ENCODE results near the gene LMAN1L.

Gene LMAN1L

DNA sequence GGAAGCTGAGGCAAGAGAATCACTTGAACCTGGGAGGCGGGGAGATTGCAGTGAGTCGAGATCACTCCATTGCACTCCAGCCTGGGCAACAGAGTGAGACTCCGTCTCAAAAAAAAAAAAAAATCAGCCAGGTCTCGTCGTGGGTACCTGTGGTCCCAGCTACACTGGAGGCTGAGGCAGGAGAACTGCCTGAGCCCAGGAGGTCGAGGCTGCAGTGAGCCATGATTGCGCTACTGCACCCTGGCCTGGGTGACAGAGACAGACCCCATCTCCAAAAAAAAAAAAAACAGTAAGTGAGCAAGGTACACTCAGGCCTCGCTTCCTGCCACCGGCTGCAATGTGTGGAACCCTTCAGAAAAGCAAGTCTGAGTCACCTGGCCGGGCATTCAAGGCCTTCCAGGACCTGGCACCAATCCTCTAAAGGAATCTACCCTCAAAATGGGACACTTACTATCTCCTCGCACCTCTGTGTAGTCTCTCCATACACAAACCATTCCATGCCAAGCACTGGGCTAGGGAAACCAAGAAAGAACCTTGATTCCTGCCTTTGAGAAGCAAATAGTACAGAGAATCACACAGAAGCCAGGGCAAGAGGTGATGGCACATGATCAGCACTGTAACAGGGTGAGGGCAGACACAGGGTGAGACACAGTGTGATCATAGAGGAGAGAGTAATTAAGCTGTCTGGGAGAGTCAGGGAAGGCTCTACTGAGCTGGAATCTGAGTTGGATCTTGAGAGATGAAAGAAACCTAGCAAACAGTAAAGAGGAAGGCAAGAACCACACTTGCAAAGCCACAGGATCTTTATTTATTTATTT lies 50.8 kb downstream of the LMAN1L start:
- peak; percentile 41 for DNase-seq

DNA sequence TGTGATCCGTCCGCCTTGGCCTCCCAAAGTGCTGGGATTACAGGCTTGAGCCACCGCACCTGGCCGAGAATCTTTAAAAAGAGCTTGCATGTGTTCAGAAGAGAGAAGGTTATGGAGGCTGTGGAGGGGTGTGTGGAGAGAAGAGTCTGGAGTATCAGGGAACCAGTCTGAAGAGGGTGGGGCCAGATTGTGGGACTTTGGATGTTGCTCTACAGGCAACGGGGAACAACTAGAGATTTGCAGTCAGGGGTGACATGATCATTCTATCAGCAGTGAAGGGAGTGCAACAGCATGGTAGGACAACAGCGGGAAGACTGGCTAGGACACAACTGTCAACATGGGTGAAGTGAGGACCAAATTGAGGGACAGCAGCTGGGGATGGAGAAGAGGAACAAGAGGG lies 51.7 kb downstream of the LMAN1L start:
- no peak for DNase-seq

- DNase-seq, result no peak
These were observed 52.7 kb downstream of the LMAN1L start for GRCh38 chr15:74865316-74865715.

- DNase-seq, result no peak
These were observed 53.5 kb downstream of the LMAN1L start for GRCh38 chr15:74866090-74866489.

GRCh38 chr15:74867466-74868038 lies 54.9 kb downstream of the LMAN1L start:
- DNase-seq, result no peak

DNA sequence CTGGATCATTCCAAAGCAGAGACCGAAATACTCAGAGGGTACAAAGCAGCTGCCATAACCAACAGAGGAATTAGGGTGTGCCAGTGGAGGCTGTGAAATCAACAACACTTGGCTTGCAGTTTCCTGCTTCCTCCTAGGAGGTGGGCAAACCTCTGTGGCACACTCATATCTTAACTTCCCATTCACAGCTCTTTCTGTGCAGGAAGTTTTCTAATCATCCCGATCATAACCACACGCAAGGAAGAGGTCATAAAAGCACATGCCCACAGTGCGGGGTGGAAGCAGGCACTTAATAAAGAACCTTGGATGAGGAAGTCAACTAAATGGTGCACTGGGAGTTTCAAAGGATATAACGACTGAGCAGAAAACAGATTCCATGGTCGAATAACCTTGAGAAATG lies 55.4 kb downstream of the LMAN1L start:
- DNase-seq, result peak; percentile 83

DNA sequence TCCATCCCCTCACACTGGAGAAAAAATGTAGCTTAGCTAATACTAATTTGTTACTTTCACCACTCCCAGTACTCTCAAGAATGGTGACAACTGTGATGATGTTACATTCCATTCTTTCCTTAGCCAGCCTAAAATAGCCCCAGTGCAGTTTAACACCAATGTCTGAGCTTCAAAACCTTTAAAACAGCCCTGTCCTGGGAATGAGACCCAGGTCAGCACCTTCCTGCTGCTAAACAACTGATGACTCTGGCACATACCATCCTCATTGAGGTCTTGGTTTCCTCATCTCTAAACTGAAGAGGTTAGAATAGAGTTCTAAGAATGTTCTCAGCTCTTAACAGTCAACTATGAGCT lies 56.7 kb downstream of the LMAN1L start:
- DNase-seq, result no peak

GRCh38 chr15:74869726-74870407 lies 57.2 kb downstream of the LMAN1L start:
- peak; percentile 92 for DNase-seq

DNA sequence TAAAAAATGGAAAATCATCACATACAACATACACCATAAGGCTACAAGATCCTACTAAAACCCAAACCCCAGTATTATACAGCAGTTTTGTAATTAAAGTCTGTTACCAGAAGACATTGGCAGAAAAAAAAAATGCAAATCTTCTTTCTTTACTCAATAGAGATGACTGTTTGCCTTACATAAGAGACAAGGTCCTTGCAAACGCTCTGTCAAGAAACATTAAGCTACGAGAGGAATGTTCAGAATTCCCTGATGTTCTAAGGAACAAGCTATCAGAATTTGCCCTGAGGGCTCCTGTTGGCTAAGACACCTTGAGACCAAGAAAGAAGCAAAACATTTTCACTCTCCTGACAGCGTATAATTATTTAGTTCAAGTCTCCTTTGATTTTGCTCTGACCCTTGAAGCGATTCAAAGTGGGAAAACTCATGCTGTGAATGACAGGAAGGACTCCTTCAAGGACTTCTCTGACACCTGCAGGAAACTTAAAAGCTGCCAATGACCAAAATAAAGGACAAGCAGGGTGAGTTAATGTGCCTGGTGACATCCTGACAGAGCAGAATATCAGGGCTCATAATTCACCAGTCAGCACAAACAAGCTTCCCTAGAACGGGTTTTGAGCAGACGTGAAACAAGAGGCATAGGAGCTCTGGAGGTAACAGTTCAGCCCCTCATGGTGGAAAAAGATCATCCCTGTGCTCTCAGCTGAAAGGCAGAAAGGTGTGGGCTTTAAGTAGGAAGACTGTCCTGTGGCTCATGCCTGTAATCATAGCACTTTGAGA lies 58.0 kb downstream of the LMAN1L start:
- no peak for DNase-seq

- DNase-seq, result no peak
These were observed 60.0 kb downstream of the LMAN1L start for GRCh38 chr15:74872702-74873035.

GRCh38 chr15:74873036-74873755 lies 60.6 kb downstream of the LMAN1L start, which contains the start of gene SCAMP2:
Gene SCAMP2 (minus strand): TSS chr15:74873365. CDS start chr15:74873255, 110 bp downstream.
- DNase-seq, result peak; percentile 95

DNA sequence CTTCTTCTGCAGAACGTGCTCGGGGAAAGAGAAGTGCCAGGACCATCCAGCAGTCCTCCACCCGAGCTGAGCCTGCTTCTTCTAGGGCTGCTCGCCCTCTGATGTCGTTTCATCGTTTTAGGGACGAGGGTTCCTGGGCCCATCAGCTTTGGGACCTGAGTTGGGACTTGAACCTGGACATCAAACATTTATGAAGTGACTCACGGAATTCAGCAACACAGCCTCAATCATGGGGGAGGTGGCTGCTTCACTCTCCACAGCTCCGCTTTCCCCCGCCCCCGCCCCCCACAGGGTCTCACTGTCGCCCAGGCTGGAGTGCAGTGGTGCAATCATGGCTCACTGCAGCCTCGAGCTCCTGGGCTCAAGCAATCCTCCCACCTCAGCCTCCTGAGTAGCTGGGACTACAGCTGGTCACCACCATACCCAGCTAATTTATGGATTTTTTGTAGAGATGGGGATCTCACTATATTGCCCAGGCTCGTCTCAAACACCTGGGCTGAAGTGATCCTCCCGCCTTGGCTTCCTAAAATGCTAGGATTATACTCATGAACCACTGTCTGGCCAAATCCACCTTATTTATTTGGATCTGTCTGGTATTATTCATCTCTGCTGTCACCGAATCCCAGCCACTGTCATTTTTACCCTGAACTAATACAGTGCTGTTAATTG lies 61.3 kb downstream of the LMAN1L start:
- no peak for DNase-seq

All from activated CD4-positive, alpha-beta T cell treated with anti-CD3 and anti-CD28 coated beads, Interleukin-2, Interleukin-6, amounts not matched to agents 100 ng/mL and 50 ng/mL, durations not matched to agents 16 hours and 8 hours (primary cell).